Parietal lobe (tissue), 2 donors: ENCODE measurements around the gene MARCHF10. TPM values are rescaled to one million over a fixed set of nuclear protein-coding genes. Genes with fewer than 3 reads are reported as not detected.

Experiments used
- small RNA-seq: library from RNA; depleted of rRNA; stranded (forward); fragments of <200 nt; gene quantifications from one replicate; pipeline ENCODE3, GENCODE V24; 2014; ENCODE audit warnings: low replicate concordance
- total RNA-seq: library from RNA; depleted of rRNA; stranded (reverse); fragments of >200 nt; gene quantifications from one replicate; pipeline ENCODE4 v1.2.3, GENCODE V29; 2014

Gene MARCHF10
- total RNA-seq, result 0.31 TPM

DNA sequence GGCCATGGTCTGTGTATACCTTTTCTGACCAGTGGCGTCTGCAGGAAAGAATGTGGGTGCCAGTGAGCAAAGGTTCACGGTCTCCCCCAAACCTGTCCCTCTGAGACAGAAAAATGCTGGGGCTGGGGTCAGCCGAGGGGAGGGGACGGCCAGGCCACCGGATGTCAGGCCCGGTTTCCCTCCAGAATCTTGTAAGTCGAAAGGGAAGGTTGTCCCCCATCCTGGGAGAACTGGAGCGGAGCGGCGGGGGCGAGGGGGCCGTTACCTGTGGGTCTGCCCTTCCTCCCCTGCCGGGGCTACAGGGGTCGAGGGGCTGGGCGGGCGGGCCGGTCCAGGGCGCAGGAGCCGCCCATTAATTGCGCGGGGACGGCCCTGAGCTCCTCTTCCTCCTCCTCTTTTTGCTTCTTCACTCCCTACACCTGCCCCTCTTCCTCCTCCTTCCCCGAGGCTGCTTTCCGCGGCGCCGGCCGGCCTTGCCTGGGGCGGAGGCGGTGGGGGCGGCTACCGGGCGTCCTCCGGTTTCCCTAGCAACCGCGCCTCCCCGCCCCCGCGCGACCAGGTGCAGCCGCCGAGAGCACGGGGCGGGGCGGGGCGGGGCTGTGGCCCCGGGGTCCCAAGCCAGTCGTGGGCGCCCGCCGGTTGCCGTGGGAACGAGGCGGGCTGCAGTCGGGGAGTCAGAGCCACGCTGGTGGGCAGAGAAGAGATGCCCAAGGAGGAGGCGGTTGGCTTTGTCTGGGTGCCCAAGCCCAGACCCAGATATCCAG is at the start of gene MARCHF10:
TSS of gene MARCHF10 (minus strand) at position 503 of the 764 bp plus-strand sequence. CDS start 6,579 bp downstream, outside the sequence.

Small RNA genes within 50 kb of the gene (small RNA-seq; reads per million reads assigned to genes)
- gene RF00019, result not detected
- not detected for gene RNU6-446P

Other genes with a start within 250 kb of the MARCHF10 start
- 19.4 TPM for gene MRC2, start 180.6 kb downstream of the MARCHF10 start, total RNA-seq
- gene TANC2, start 157.9 kb upstream of the MARCHF10 start, total RNA-seq, result 454 TPM